GM19328 (cell line): Measurements from ENCODE around the gene MEX3A.
"Not testable (repeated sequence)": the region's sequence is repeated elsewhere in the genome, so short reads cannot be mapped to it uniquely, and the experiment has no call there.

Experiments used
- ATAC-seq: cut with Tn5 transposase; IDR thresholded peaks from one replicate; pipeline ENCODE4 v1.9.1; 2021; ENCODE audit warnings: mild to moderate bottlenecking, moderate library complexity; ENCODE audit not compliant: unreplicated experiment

The MEX3A gene

DNA sequence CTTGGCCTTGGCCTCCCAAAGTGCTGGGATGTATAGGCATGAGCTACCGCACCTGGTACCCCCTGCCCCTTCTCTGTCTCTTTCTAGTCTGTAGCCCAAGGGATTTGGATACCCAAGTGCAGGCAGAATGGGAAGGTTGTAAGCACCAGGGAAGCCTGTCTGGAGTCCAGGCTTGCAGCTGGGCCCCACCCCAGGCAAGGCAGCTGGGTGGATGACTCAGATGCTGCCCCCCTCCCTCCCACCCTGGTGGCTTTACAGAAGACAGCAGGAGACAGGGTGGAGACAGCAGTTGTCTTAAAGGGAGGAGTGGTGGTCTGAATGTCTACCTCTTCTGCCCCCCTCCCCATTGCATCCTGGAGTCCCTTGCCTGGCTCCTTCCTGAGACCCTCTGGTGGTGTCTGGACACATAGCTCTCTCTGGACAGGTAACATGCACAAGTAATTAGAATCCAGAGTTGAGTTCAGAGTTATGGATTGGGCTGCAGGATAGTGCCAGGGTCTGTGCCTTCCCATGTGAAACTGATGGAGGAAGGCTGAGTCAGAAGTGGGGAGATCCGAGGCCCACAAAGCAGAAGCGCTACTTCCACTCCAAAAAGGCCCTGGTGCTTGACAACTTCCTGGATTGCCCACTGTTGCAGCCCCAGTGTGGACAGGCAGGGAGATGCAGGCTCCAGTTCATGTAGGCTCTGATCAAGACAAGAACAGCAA, 37.4 kb upstream of the MEX3A start:
- ATAC-seq = no peak

- no peak for ATAC-seq
These were observed 36.1 kb upstream of the MEX3A start for GRCh38 chr1:156118177-156118868.

GRCh38 chr1:156117414-156118176, 35.3 kb upstream of the MEX3A start:
- no peak for ATAC-seq

DNA sequence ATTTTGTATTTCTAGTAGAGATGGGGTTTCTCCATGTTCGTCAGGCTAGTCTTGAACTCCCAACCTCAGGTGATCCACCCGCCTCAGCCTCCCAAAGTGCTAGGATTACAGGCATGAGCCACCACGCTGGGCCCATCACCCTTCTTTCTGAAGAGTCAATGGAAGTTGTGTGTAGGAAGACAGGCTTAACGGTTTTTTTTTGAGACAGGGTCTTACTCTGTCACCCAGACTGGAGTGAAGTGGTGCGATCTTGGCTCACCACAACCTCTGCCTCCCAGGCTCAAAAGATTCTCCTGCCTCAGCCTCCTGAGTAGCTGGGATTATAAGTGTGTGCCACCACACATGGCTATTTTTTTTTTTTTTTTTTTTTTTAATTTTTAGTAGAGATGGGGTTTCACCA, 34.5 kb upstream of the MEX3A start:
- not testable (repeated sequence) for ATAC-seq

DNA sequence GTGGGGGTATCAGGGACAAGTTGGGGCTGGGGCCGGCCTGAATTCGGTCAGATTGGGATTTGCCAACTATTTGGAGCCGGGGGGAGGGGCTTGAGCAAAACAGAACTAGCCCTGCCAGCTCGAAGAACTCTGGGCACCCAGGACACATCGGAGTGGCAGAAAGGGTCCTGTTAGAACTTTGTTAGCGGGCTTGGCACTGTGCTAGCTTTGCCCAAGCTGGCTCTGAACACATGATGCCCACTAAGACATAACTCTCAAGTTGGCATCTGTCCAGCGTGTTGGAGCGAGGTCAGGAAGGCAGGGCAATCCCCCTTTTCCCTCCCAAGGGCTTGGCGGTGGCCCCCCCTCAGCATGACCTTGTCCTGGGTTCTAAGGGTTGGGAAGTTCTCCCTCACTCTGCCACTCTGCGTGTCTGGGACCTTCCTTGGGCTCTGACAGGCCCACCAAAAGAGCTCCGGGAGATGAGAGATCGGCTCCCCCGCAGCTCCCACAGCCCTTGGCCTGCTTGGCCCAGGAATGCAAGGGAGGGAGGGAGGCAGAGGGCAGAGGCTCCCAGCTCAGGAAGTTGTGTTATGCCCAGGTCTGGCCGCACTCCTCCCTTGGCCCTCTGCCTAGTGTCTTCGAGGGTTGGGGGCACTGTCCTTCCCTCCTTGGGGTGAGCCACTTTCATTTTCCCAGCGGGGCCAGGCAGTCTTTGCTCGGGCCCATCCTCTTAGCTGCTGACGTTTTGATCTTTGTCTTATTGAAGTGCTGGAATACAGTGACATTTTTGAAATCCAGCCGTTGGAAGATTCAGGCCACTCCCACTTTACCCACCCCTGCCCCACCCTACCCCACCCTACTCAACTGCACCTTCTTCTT, 33.5 kb upstream of the MEX3A start:
- ATAC-seq = no peak

DNA sequence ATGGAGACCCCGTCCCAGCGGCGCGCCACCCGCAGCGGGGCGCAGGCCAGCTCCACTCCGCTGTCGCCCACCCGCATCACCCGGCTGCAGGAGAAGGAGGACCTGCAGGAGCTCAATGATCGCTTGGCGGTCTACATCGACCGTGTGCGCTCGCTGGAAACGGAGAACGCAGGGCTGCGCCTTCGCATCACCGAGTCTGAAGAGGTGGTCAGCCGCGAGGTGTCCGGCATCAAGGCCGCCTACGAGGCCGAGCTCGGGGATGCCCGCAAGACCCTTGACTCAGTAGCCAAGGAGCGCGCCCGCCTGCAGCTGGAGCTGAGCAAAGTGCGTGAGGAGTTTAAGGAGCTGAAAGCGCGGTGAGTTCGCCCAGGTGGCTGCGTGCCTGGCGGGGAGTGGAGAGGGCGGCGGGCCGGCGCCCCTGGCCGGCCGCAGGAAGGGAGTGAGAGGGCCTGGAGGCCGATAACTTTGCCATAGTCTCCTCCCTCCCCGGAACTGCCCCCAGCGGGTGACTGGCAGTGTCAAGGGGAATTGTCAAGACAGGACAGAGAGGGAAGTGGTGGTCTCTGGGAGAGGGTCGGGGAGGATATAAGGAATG, 32.8 kb upstream of the MEX3A start:
- ATAC-seq = peak; percentile 17

DNA sequence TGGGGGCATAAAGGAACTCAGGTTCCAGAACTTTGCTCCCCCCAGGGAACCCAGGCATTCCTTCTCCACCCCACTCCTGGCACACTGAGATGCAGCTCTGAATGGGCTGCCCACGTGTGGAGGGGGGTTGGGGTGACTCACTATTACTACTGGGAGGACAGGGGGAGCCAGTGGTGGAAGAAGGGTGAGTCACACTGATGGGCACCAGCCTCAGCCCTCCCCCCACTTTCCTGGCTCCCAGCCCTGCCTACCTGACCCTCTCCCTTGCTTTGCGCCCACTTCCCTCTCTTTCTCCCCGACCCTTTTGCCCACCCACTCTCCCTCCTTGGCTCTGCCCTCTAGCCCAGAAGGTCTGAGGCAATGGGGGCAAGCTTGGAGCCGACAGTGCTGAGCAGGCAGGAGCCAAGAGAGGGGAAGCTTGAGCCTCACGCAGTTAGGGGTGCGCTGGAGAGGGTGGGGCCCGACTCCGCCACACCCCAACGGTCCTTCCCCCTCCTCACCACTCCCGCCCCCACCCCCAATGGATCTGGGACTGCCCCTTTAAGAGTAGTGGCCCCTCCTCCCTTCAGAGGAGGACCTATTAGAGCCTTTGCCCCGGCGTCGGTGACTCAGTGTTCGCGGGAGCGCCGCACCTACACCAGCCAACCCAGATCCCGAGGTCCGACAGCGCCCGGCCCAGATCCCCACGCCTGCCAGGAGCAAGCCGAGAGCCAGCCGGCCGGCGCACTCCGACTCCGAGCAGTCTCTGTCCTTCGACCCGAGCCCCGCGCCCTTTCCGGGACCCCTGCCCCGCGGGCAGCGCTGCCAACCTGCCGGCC, 32.0 kb upstream of the MEX3A start, which contains the start of gene LMNA:
TSS of gene LMNA (plus strand) at position 611 of the 818 bp plus-strand sequence. CDS start 208 bp downstream, outside the sequence.
- ATAC-seq = peak; percentile 61

DNA sequence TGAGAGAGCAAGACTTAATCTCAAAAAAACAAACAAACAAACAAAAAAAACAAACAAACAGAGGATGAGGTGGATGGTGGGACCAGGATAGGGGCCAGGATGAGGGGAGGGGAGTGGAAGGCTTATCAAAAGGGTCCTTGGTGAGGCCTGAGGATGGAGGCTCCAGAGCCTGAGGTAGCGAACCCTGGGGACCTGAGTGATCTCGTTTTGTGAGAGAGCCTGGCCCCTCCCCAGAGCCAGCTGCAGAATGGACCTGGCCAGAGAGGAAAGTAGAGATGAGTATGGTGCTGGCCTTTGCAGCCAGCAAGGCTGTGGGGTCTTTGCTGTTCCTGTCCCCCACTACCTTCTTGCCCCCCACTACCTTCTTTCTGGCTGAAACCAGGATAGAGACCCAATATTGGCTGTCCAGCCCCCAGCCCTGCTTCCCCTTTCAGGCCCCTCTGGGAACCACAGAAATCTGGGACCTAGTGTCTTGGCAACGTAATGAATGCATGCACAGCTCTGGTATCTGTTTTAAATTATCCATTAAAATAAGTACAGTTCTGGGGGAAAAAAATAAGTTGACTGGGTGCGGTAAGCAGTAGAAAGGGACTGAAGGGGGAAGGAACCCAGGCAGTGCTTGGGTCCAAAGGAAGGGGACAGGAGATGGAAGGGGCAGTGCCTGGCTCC, 31.2 kb upstream of the MEX3A start:
- ATAC-seq = no peak

- ATAC-seq = no peak
These were observed 30.2 kb upstream of the MEX3A start for GRCh38 chr1:156112276-156113137.

GRCh38 chr1:156111355-156111962, 29.2 kb upstream of the MEX3A start:
- no peak for ATAC-seq

- no peak for ATAC-seq
These were observed 28.0 kb upstream of the MEX3A start for GRCh38 chr1:156110252-156110651.

GRCh38 chr1:156108664-156109241, 26.5 kb upstream of the MEX3A start:
- no peak for ATAC-seq

DNA sequence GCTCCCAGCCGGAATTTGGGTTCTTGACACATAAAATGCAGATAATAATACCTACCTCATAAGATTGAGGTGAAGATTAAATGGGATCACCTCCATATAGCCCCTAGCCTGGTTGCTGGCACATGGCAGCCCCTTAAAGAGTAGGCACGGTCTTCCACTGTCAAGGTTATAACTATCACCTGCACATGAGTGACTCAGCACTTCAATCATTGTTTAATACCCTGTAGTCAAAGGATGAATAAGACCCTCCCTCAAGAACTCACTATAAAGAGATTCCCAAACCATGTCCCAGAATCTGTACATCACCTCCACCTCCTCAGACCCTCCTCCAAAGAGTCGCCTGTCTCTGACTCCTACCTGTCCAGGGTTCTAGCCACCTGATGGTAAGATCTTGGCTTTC, 25.8 kb upstream of the MEX3A start:
- ATAC-seq = no peak

DNA sequence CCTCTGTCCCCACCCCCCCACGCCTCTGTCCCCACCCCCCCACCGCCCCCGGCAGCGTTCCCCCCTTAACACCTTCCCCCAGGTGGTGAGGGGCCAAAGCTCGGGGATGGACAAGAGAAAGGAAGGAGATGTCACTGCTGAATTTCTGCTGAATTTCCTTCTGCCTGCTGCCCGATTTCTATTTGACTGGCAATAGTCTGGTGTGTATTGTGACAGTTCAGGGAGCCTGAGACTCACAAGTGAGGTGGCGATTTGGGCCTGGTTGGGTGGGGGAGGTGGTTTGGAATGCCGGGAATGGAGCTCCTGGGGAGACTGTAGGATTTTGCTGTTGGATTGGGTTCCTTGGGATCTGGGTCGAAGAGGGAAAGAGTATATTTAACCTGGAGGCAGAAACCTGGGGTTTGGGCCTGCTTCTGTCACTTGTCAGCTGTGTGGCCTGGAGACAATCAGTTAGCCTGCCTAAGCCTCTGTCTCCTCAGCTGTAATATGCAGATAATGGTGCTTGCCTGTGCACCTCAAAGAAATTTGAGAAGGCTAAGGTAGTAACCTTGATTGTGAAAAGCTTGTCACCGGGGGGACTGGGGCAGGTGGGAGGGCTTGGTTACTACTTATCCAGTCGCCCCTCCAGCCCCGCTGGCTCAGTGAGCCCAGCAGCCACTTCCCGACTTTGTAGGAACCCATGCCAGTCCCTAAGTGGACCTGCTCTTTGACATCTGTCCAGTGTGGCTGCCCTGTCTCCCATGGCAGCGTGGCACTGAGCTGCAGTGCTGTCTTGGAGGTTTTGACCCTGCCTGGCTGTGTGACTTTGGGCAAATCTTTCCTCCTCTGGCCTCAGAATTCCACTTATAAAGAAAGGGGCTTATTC, 24.6 kb upstream of the MEX3A start:
- no peak for ATAC-seq

DNA sequence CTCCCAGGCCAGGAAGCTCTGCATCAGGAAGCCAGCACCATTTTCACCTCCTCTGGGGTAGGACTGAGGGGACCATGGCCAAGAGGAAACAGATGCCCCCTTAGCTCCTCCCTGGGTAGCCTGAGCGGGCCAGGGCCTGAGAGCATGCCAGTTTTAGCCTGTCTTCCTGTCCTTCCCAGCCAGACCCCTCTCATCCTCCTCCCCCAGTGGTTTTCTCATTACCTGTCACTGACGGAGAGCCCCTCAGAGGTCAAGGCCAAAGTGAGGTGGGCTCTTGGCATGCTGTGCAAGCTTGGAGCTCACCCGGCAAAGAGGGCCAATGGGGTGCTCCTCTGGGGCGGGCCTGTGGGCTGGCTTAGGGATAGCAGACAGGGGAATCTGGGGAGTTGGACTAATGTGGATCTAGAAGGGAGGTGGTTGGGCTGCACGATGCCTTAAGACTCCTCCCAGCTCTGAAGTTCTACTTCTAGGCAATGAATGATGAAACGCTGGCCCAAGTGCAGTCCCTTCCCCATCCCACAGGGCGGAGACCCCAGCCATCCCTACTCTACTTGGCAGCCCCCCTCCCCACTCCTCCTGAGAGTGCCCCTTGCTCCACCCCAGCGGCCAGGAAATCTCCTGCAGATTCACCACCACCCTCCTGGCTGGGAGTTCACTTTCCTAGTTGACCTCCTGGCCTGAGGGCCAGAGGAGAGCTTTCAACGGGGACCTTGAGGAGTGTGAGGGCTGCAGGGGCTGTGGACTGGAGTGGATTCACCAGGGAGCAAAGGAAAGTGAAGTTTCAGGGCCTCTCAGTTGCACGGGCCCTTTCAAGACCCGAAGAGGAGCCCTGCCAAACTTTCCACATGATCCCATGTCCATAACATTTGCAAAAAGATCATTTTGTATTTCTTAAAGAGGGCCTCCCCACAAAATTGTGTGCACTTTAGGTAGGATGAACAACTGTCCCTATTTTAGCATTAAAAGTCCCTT, 22.9 kb upstream of the MEX3A start:
- ATAC-seq = no peak
